GM06990 (cell line): ENCODE results near the gene JARID2.

Source experiments
- DNase-seq: peaks from one replicate; pipeline ENCODE4 v3.0.0-alpha.2; 2011; ENCODE audit not compliant: insufficient read length; ENCODE audit errors: extremely low read depth
- H3K27me3 ChIP-seq: replicated peaks from 2 replicates; pipeline ENCODE4 v1.6.0; 2011; ENCODE audit warnings: low read length; ENCODE audit not compliant: control insufficient read depth, insufficient read depth
- H3K36me3 ChIP-seq: 2 replicates; pipeline ENCODE4 v1.5.1; 2011; ENCODE audit warnings: low read length; ENCODE audit not compliant: control insufficient read depth, insufficient read depth
- H3K4me3 ChIP-seq: replicated peaks from 2 replicates; pipeline ENCODE4 v1.5.1; 2011; ENCODE audit warnings: low read depth, mild to moderate bottlenecking, control low read depth, low read length
- CTCF ChIP-seq: IDR thresholded peaks from 2 replicates; pipeline ENCODE4 v1.5.1; 2011; ENCODE audit warnings: low read length, control low read depth, mild to moderate bottlenecking, inconsistent platforms; ENCODE audit not compliant: insufficient read depth, poor library complexity, severe bottlenecking

JARID2 gene

GRCh38 chr6:15344831-15345230, 99.0 kb downstream of the JARID2 start:
- DNase-seq = no peak
- H3K4me3 ChIP-seq = no peak overlapping the region
- no peaks in the 10 kb centered on the region for H3K27me3 ChIP-seq
- H3K36me3 ChIP-seq = no peaks in the 10 kb centered on the region
- TF ChIP-seq CTCF = no peak

- no peaks in the 10 kb centered on the region for H3K36me3 ChIP-seq
- TF ChIP-seq CTCF = no peak
- H3K4me3 ChIP-seq = no peak overlapping the region
- DNase-seq = no peak
- no peaks in the 10 kb centered on the region for H3K27me3 ChIP-seq
These were observed 100.4 kb downstream of the JARID2 start for GRCh38 chr6:15346315-15346714.

GRCh38 chr6:15348528-15348927, 102.7 kb downstream of the JARID2 start:
- no peaks in the 10 kb centered on the region for H3K36me3 ChIP-seq
- H3K27me3 ChIP-seq = no peaks in the 10 kb centered on the region
- no peak for DNase-seq
- TF ChIP-seq CTCF = no peak
- H3K4me3 ChIP-seq = no peak overlapping the region

GRCh38 chr6:15349379-15349778, 103.5 kb downstream of the JARID2 start:
- Histone ChIP-seq H3K36me3 (no peaks in the 10 kb centered on the region), H3K27me3 (no peaks in the 10 kb centered on the region), H3K4me3 (no peak overlapping the region)
- no peak for TF ChIP-seq CTCF
- no peak for DNase-seq

- TF ChIP-seq CTCF = no peak
- DNase-seq = no peak
- H3K4me3 ChIP-seq = no peak overlapping the region
- no peaks in the 10 kb centered on the region for H3K36me3 ChIP-seq
- no peaks in the 10 kb centered on the region for H3K27me3 ChIP-seq
These were observed 104.7 kb downstream of the JARID2 start for GRCh38 chr6:15350386-15351083.

GRCh38 chr6:15351631-15352030, 105.8 kb downstream of the JARID2 start:
- DNase-seq = no peak

More at GRCh38 chr6:15351631-15352030, 105.8 kb downstream of the JARID2 start:
- Histone ChIP-seq H3K4me3 (no peak overlapping the region), H3K27me3 (no peaks in the 10 kb centered on the region), H3K36me3 (no peaks in the 10 kb centered on the region)
- TF ChIP-seq CTCF = no peak
